ENCODE data around the gene LAMA1. TPM values are rescaled to one million over a fixed set of nuclear protein-coding genes. Genes with fewer than 3 reads are reported as not detected.

LAMA1 gene
- total RNA-seq, 5 donors from 2014 or later (not counting 1 experiment from before 2014, with no cell fraction given): 0.09 to 0.43 (median 0.09) TPM; not detected in 2

GRCh38 chr18:7064346-7064745, 53.3 kb downstream of the LAMA1 start:
- ChIA-PET CTCF (interaction anchor here in 1 of 2 donors (0.6 kb wide), 1 partner anchor 1239 kb away, joined by 3 read pairs; no protein-coding TSS in a partner anchor), POLR2A (no interaction called here)
- no peaks in the 10 kb centered on the region for H3K27me3 ChIP-seq (replicated peaks in 1 of 2; ENCODE audit: control insufficient read depth in 2 of 2, extremely low read depth in 1 of 2, insufficient read depth in 2 of 2, low read length in 1 of 2)
- Mint-ChIP-seq H3K27ac (no peak overlapping the region), H3K4me1 (no peaks in the 10 kb centered on the region), H3K36me3 (no peaks in the 10 kb centered on the region), H3K4me3 (no peak overlapping the region), H3K27me3 (peaks cover 0 to 4% of the 10 kb centered on the region in 2 donors), H3K9me3 (no peaks in the 10 kb centered on the region)
- ATAC-seq (replicated peaks in 1 of 4) (no peak), DNase-seq (no peak)
- H3K9me3 ChIP-seq: no peaks in the 10 kb centered on the region
- no peaks in the 10 kb centered on the region for H3K4me1 ChIP-seq (ENCODE audit: control insufficient read depth in 1 of 2, extremely low read depth in 1 of 2, insufficient read depth in 2 of 2, low read length in 2 of 2)
- no peak overlapping the region for H3K4me3 ChIP-seq (ENCODE audit: control insufficient read depth in 1 of 2, extremely low read depth in 1 of 2, low read length in 1 of 2)
- H3K27ac ChIP-seq (ENCODE audit: low read length): no peak overlapping the region
- H3K36me3 ChIP-seq (ENCODE audit: control insufficient read depth in 2 of 2, extremely low read depth in 1 of 2, insufficient read depth in 1 of 2, low read length in 1 of 2): no peaks in the 10 kb centered on the region
- 71% methylated on average over 1 of the region's 3 CpGs for WGBS (ENCODE audit: insufficient coverage)

DNA sequence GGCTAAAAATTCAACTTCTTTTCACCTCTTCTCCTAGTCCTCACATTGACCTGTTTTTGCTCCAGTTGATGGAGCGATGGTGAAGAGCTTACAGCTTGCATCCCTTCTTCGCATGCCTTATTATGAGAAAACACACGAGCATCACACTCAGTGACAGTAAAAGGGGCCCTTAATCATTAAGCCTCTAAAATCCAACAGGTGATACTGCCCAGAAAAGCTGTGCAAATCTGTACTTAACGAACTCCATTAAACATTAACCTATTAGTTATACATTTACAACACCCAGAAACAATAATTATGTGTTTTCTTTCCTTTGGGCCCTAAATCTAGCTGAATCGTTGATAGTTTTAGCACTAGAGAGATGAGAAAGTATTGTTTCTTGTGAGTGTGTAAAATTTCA, 54.8 kb downstream of the LAMA1 start:
- Histone ChIP-seq H3K9me3 (no peaks in the 10 kb centered on the region), H3K27ac (ENCODE audit: low read length) (no peak overlapping the region), H3K4me3 (ENCODE audit: control insufficient read depth in 1 of 2, extremely low read depth in 1 of 2, low read length in 1 of 2) (no peak overlapping the region), H3K36me3 (ENCODE audit: control insufficient read depth in 2 of 2, extremely low read depth in 1 of 2, insufficient read depth in 1 of 2, low read length in 1 of 2) (no peaks in the 10 kb centered on the region), H3K4me1 (ENCODE audit: control insufficient read depth in 1 of 2, extremely low read depth in 1 of 2, insufficient read depth in 2 of 2, low read length in 2 of 2) (no peaks in the 10 kb centered on the region), H3K27me3 (replicated peaks in 1 of 2; ENCODE audit: control insufficient read depth in 2 of 2, extremely low read depth in 1 of 2, insufficient read depth in 2 of 2, low read length in 1 of 2) (no peaks in the 10 kb centered on the region)
- POLR2A ChIA-PET: no interaction called here
- Mint-ChIP-seq H3K9me3 (no peaks in the 10 kb centered on the region), H3K27ac (no peak overlapping the region), H3K4me1 (no peaks in the 10 kb centered on the region), H3K4me3 (no peak overlapping the region), H3K36me3 (no peaks in the 10 kb centered on the region), H3K27me3 (peaks cover 0 to 4% of the 10 kb centered on the region in 2 donors)
- ATAC-seq (replicated peaks in 1 of 4) (no peak), DNase-seq (no peak)
- CTCF ChIA-PET: no interaction called here
- 67% methylated on average over 3 of the region's 5 CpGs for WGBS (ENCODE audit: insufficient coverage)

- no peak for DNase-seq
- no peaks in the 10 kb centered on the region for H3K4me1 ChIP-seq (ENCODE audit: control insufficient read depth in 1 of 2, extremely low read depth in 1 of 2, insufficient read depth in 2 of 2, low read length in 2 of 2)
- peaks cover 0 to 4% of the 10 kb centered on the region in 2 donors for H3K27me3 Mint-ChIP-seq
- H3K4me3 ChIP-seq (ENCODE audit: control insufficient read depth in 1 of 2, extremely low read depth in 1 of 2, low read length in 1 of 2): no peak overlapping the region
- H3K27me3 ChIP-seq (replicated peaks in 1 of 2; ENCODE audit: control insufficient read depth in 2 of 2, extremely low read depth in 1 of 2, insufficient read depth in 2 of 2, low read length in 1 of 2): no peaks in the 10 kb centered on the region
- no peaks in the 10 kb centered on the region for H3K4me1 Mint-ChIP-seq
- H3K27ac Mint-ChIP-seq: no peak overlapping the region
- 65% methylated on average over 9 of the region's 9 CpGs for WGBS (ENCODE audit: insufficient coverage)
- no peaks in the 10 kb centered on the region for H3K9me3 ChIP-seq
- ChIA-PET CTCF (no interaction called here), POLR2A (no interaction called here)
- no peaks in the 10 kb centered on the region for H3K36me3 Mint-ChIP-seq
- H3K4me3 Mint-ChIP-seq: no peak overlapping the region
- no peak overlapping the region for H3K27ac ChIP-seq (ENCODE audit: low read length)
- ATAC-seq (replicated peaks in 1 of 4): no peak
- H3K9me3 Mint-ChIP-seq: no peaks in the 10 kb centered on the region
- no peaks in the 10 kb centered on the region for H3K36me3 ChIP-seq (ENCODE audit: control insufficient read depth in 2 of 2, extremely low read depth in 1 of 2, insufficient read depth in 1 of 2, low read length in 1 of 2)
These were observed 55.4 kb downstream of the LAMA1 start for GRCh38 chr18:7062236-7062635.

GRCh38 chr18:7059276-7059675, 58.3 kb downstream of the LAMA1 start:
- H3K9me3 Mint-ChIP-seq: peaks cover 0 to 3% (median 0%) of the 10 kb centered on the region in 3 donors
- Histone ChIP-seq H3K27ac (ENCODE audit: low read length) (no peak overlapping the region), H3K27me3 (replicated peaks in 1 of 2; ENCODE audit: control insufficient read depth in 2 of 2, extremely low read depth in 1 of 2, insufficient read depth in 2 of 2, low read length in 1 of 2) (no peaks in the 10 kb centered on the region), H3K9me3 (no peaks in the 10 kb centered on the region), H3K4me1 (ENCODE audit: control insufficient read depth in 1 of 2, extremely low read depth in 1 of 2, insufficient read depth in 2 of 2, low read length in 2 of 2) (no peaks in the 10 kb centered on the region), H3K36me3 (ENCODE audit: control insufficient read depth in 2 of 2, extremely low read depth in 1 of 2, insufficient read depth in 1 of 2, low read length in 1 of 2) (no peaks in the 10 kb centered on the region), H3K4me3 (ENCODE audit: control insufficient read depth in 1 of 2, extremely low read depth in 1 of 2, low read length in 1 of 2) (no peak overlapping the region)
- H3K27ac Mint-ChIP-seq: no peak overlapping the region
- 70% methylated on average over 2 of the region's 2 CpGs for WGBS (ENCODE audit: insufficient coverage)
- POLR2A ChIA-PET: no interaction called here
- ATAC-seq (replicated peaks in 1 of 4) (no peak), DNase-seq (no peak)
- no peaks in the 10 kb centered on the region for H3K4me1 Mint-ChIP-seq
- CTCF ChIA-PET: no interaction called here
- no peaks in the 10 kb centered on the region for H3K36me3 Mint-ChIP-seq
- peaks cover 0 to 4% of the 10 kb centered on the region in 2 donors for H3K27me3 Mint-ChIP-seq
- H3K4me3 Mint-ChIP-seq: no peak overlapping the region

DNA sequence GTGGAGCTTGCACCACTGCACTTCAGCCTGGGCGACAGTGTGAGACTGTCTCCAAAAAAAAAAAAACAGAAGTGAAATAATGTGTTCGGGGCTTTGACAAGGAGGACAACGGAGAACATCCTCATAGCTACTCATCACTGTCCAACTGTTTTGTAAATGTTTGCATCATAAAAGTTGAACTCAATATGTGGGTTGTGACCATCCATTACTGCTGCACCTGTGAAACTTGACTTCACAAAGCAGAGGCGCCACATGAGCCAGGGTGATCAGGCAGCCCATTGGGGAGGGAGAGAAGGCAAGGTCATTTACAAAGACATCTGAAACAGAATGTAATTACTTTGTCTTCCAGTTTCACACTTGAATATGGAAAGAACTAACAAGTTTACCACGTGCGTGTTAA, 61.6 kb downstream of the LAMA1 start:
- no peaks in the 10 kb centered on the region for H3K36me3 ChIP-seq (ENCODE audit: control insufficient read depth in 2 of 2, extremely low read depth in 1 of 2, insufficient read depth in 1 of 2, low read length in 1 of 2)
- H3K36me3 Mint-ChIP-seq: no peaks in the 10 kb centered on the region
- no peak overlapping the region for H3K4me3 Mint-ChIP-seq
- no peaks in the 10 kb centered on the region for H3K27me3 ChIP-seq (replicated peaks in 1 of 2; ENCODE audit: control insufficient read depth in 2 of 2, extremely low read depth in 1 of 2, insufficient read depth in 2 of 2, low read length in 1 of 2)
- H3K27ac Mint-ChIP-seq: no peak overlapping the region
- WGBS (ENCODE audit: insufficient coverage): no CpG with 5 or more reads among the region's 6 CpGs
- H3K4me1 Mint-ChIP-seq: no peaks in the 10 kb centered on the region
- POLR2A ChIA-PET: interaction anchor here in 1 of 2 donors (0.7 kb wide), 1 partner anchor 13 kb away, joined by 4 read pairs; no protein-coding TSS in a partner anchor
- no peak overlapping the region for H3K4me3 ChIP-seq (ENCODE audit: control insufficient read depth in 1 of 2, extremely low read depth in 1 of 2, low read length in 1 of 2)
- CTCF ChIA-PET: no interaction called here
- peaks cover 0 to 4% of the 10 kb centered on the region in 2 donors for H3K27me3 Mint-ChIP-seq
- H3K4me1 ChIP-seq (ENCODE audit: control insufficient read depth in 1 of 2, extremely low read depth in 1 of 2, insufficient read depth in 2 of 2, low read length in 2 of 2): no peaks in the 10 kb centered on the region
- H3K9me3 Mint-ChIP-seq: peaks cover 0 to 3% (median 0%) of the 10 kb centered on the region in 3 donors
- no peak for ATAC-seq (replicated peaks in 1 of 4)
- H3K27ac ChIP-seq (ENCODE audit: low read length): no peak overlapping the region
- no peak for DNase-seq
- H3K9me3 ChIP-seq: no peaks in the 10 kb centered on the region

- Histone ChIP-seq H3K27me3 (replicated peaks in 1 of 2; ENCODE audit: control insufficient read depth in 2 of 2, extremely low read depth in 1 of 2, insufficient read depth in 2 of 2, low read length in 1 of 2) (no peaks in the 10 kb centered on the region), H3K4me3 (ENCODE audit: control insufficient read depth in 1 of 2, extremely low read depth in 1 of 2, low read length in 1 of 2) (no peak overlapping the region), H3K4me1 (ENCODE audit: control insufficient read depth in 1 of 2, extremely low read depth in 1 of 2, insufficient read depth in 2 of 2, low read length in 2 of 2) (no peaks in the 10 kb centered on the region), H3K27ac (ENCODE audit: low read length) (no peak overlapping the region), H3K36me3 (ENCODE audit: control insufficient read depth in 2 of 2, extremely low read depth in 1 of 2, insufficient read depth in 1 of 2, low read length in 1 of 2) (no peaks in the 10 kb centered on the region), H3K9me3 (no peaks in the 10 kb centered on the region)
- Mint-ChIP-seq H3K9me3 (no peaks in the 10 kb centered on the region), H3K27me3 (peaks cover 0 to 4% of the 10 kb centered on the region in 2 donors), H3K27ac (no peak overlapping the region), H3K4me1 (no peaks in the 10 kb centered on the region), H3K4me3 (no peak overlapping the region), H3K36me3 (no peaks in the 10 kb centered on the region)
- ATAC-seq (replicated peaks in 1 of 4) (no peak), DNase-seq (no peak)
- WGBS (ENCODE audit: insufficient coverage): no CpG with 5 or more reads among the region's 5 CpGs
- ChIA-PET CTCF (no interaction called here), POLR2A (no interaction called here)
These were observed 67.6 kb downstream of the LAMA1 start for GRCh38 chr18:7049951-7050350.

- Histone ChIP-seq H3K27me3 (replicated peaks in 1 of 2; ENCODE audit: control insufficient read depth in 2 of 2, extremely low read depth in 1 of 2, insufficient read depth in 2 of 2, low read length in 1 of 2) (no peaks in the 10 kb centered on the region), H3K36me3 (ENCODE audit: control insufficient read depth in 2 of 2, extremely low read depth in 1 of 2, insufficient read depth in 1 of 2, low read length in 1 of 2) (no peaks in the 10 kb centered on the region), H3K4me1 (ENCODE audit: control insufficient read depth in 1 of 2, extremely low read depth in 1 of 2, insufficient read depth in 2 of 2, low read length in 2 of 2) (no peaks in the 10 kb centered on the region), H3K9me3 (no peaks in the 10 kb centered on the region), H3K27ac (ENCODE audit: low read length) (no peak overlapping the region), H3K4me3 (ENCODE audit: control insufficient read depth in 1 of 2, extremely low read depth in 1 of 2, low read length in 1 of 2) (no peak overlapping the region)
- ChIA-PET POLR2A (interaction anchor here in 1 of 2 donors (0.7 kb wide), 1 partner anchor 16 kb away, joined by 3 read pairs; no protein-coding TSS in a partner anchor), CTCF (no interaction called here)
- DNase-seq: no peak
- no peak overlapping the region for H3K4me3 Mint-ChIP-seq
- peaks cover 0 to 1% of the 10 kb centered on the region in 2 donors for H3K27me3 Mint-ChIP-seq
- peaks cover 0 to under 1% (median 0%) of the 10 kb centered on the region in 3 donors for H3K9me3 Mint-ChIP-seq
- ATAC-seq (replicated peaks in 1 of 4): no peak
- H3K27ac Mint-ChIP-seq: no peak overlapping the region
- 91% methylated on average over 3 of the region's 7 CpGs for WGBS (ENCODE audit: insufficient coverage)
- no peaks in the 10 kb centered on the region for H3K36me3 Mint-ChIP-seq
- no peaks in the 10 kb centered on the region for H3K4me1 Mint-ChIP-seq
These were observed 69.5 kb downstream of the LAMA1 start for GRCh38 chr18:7048081-7048480.
